GM19438 (cell line): ENCODE results near the gene INTS3.
A peak's percentile ranks its signal among the peaks of the same experiment; 100 is the strongest.

Experiments used
- ATAC-seq: cut with Tn5 transposase; IDR thresholded peaks from one replicate; pipeline ENCODE4 v1.9.1; 2021; ENCODE audit warnings: low read depth; ENCODE audit not compliant: unreplicated experiment

INTS3 gene, protein sequence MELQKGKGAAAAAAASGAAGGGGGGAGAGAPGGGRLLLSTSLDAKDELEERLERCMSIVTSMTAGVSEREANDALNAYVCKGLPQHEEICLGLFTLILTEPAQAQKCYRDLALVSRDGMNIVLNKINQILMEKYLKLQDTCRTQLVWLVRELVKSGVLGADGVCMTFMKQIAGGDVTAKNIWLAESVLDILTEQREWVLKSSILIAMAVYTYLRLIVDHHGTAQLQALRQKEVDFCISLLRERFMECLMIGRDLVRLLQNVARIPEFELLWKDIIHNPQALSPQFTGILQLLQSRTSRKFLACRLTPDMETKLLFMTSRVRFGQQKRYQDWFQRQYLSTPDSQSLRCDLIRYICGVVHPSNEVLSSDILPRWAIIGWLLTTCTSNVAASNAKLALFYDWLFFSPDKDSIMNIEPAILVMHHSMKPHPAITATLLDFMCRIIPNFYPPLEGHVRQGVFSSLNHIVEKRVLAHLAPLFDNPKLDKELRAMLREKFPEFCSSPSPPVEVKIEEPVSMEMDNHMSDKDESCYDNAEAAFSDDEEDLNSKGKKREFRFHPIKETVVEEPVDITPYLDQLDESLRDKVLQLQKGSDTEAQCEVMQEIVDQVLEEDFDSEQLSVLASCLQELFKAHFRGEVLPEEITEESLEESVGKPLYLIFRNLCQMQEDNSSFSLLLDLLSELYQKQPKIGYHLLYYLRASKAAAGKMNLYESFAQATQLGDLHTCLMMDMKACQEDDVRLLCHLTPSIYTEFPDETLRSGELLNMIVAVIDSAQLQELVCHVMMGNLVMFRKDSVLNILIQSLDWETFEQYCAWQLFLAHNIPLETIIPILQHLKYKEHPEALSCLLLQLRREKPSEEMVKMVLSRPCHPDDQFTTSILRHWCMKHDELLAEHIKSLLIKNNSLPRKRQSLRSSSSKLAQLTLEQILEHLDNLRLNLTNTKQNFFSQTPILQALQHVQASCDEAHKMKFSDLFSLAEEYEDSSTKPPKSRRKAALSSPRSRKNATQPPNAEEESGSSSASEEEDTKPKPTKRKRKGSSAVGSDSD

GRCh38 chr1:153727463-153728304 lies at the start of gene INTS3:
Gene INTS3 (plus strand): TSS chr1:153728050. CDS start chr1:153728635, 585 bp downstream.
- ATAC-seq: peak; percentile 95

GRCh38 chr1:153678519-153679336 lies 49.1 kb upstream of the INTS3 start, which contains the start of gene NPR1:
Gene NPR1 (plus strand): TSS chr1:153678688. CDS start chr1:153679109, 421 bp downstream.
- ATAC-seq: no peak

DNA sequence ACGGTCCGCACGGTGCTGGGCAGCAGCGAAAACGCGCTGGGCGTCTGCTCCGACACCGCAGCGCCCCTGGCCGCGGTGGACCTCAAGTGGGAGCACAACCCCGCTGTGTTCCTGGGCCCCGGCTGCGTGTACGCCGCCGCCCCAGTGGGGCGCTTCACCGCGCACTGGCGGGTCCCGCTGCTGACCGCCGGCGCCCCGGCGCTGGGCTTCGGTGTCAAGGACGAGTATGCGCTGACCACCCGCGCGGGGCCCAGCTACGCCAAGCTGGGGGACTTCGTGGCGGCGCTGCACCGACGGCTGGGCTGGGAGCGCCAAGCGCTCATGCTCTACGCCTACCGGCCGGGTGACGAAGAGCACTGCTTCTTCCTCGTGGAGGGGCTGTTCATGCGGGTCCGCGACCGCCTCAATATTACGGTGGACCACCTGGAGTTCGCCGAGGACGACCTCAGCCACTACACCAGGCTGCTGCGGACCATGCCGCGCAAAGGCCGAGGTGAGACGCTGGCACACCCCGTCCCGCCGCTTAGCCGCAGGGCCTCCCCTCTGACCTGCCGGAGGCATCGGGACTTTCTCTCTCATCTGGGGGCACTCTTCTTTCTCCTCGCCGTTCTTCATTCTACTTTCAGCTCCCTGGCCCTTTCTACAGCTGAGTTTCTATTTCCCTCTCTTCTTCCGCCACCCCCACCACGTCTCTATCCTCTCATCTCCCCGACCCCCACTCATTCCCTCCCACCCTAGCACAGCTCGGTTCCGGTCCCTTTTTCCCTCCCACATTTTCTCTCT lies 48.3 kb upstream of the INTS3 start:
- no peak for ATAC-seq

DNA sequence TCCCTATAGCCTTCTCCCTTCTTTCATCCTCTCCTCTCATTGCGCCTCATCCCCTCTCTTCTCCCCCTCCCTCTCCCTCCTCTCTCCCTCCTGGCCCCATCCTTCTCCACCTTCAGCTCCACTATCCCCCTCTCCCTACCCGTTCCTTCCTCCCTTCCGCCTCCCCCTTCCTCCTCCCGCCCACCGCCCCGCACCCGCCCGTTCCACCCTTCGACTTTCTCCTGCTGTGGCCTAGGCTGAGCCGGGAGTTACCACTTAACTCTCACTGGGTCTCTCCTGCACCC lies 47.8 kb upstream of the INTS3 start:
- no peak for ATAC-seq

GRCh38 chr1:153682730-153683129 lies 45.1 kb upstream of the INTS3 start:
- no peak for ATAC-seq

DNA sequence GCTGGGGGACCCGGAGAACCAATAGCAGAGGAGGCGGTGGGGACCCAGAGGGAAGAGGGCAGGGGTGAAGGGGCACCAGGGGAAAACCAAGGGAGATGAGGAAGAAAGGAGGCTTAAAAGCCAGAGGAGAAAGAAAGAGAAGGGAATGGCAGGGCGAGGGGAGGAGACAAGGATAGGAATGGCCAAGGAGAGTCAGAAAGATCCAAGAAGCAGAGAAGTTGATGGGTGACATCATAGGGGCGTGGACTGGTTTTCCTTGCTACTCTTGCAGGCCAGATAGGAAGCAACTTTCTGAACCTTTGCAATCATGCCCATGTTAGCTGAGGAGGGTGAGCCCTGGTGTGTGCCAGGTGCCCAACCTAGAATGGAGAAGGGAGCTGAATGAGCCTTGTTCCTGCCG lies 44.0 kb upstream of the INTS3 start:
- no peak for ATAC-seq

DNA sequence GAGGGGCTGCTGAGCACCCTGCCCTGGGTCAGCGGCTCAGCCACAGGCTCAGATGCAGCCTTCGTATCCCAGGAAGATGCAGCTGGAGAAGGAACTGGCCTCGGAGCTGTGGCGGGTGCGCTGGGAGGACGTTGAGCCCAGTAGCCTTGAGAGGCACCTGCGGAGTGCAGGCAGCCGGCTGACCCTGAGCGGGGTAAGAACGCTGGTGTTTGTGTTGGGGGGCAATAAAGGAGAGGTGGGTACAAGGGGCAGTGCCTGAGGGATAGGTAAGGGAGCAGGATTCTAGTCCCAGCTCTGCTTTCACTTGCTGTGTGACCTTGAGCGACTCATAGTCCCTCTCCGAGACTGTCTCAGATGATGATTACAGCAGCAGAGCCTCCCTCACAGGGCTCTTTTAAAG lies 43.0 kb upstream of the INTS3 start:
- ATAC-seq: no peak

- no peak for ATAC-seq
Measured at GRCh38 chr1:153685544-153686340, 42.1 kb upstream of the INTS3 start.

GRCh38 chr1:153687346-153688125 lies 40.3 kb upstream of the INTS3 start:
- ATAC-seq: no peak

GRCh38 chr1:153688276-153688675 lies 39.6 kb upstream of the INTS3 start:
- ATAC-seq: no peak

GRCh38 chr1:153688736-153689328 lies 39.0 kb upstream of the INTS3 start:
- ATAC-seq: no peak

DNA sequence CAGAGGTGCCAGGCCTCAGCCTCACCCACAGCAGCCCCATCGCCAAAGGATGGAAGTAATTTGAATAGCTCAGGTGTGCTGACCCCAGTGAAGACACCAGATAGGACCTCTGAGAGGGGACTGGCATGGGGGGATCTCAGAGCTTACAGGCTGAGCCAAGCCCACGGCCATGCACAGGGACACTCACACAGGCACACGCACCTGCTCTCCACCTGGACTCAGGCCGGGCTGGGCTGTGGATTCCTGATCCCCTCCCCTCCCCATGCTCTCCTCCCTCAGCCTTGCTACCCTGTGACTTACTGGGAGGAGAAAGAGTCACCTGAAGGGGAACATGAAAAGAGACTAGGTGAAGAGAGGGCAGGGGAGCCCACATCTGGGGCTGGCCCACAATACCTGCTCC lies 34.4 kb upstream of the INTS3 start:
- ATAC-seq: no peak

- ATAC-seq: no peak
Measured at GRCh38 chr1:153696741-153697140, 31.1 kb upstream of the INTS3 start.

DNA sequence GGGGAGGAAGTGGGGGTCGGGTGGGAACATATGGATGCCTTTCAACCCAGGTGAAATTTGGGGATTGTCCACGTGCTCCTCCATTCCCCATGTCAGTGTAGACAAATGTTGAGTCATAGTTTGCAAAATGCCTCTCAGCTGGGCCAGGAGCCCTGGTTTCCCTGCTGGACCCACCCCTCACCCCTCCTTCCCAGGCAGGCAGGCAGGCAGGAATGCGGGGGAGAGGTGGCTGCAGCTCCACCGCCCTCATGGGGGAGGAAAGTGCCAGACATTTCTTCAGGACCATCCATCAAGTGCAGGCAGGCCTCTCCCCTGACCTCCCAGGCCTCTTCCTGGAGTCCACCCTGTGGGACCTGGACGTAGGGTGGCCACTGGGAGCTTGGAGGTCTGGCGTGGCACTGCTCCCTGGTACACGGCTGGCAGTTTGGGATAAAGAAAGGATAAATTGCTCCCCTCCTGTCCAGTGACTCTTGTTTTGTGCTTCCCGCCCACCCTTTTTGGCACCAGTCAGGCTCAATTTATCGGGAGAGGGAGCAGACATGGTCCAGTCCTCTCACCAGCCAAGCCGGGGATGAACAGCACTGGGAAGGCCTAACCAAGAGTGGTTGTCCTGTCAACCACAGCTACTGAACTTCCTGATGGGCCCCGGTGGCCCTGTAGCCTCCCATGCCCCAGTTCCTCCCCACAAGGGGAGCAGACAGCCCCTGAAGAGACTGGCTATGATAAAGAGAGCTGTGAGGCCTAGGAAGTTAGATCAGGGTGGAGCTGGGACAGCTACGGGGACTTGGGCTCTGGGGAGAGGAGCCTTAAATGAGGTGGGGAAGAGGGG lies 30.4 kb upstream of the INTS3 start:
- no peak for ATAC-seq

- no peak for ATAC-seq
Measured at GRCh38 chr1:153698020-153698922, 29.6 kb upstream of the INTS3 start.
